HG03432 (cell line): Measurements from ENCODE around the gene TULP4.

Experiments used
- ATAC-seq: cut with Tn5 transposase; IDR thresholded peaks from one replicate; pipeline ENCODE4 v1.9.1; 2021; ENCODE audit warnings: mild to moderate bottlenecking, moderate library complexity; ENCODE audit not compliant: unreplicated experiment

TULP4 gene

DNA sequence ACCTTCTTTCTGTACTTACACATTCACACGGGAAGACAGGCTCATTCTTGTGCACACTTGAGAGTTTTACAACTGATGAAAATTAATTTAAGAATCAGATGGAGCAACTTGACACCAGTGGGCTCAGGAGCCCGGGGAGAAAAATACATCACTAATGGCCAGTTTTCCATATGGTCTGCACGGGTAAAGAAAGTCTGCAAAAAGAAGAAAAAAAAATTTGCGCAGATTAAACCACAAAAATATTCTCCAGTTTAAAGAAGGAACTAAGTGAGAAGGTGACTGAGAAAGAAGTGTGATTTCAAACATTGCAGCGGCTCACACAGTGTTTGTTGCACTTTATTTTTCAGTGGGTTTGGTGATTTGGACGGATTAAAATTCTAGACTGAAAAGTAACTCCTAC is at the start of gene TULP4:
TSS of gene TULP4 (plus strand) at position 301 of the 400 bp plus-strand sequence. CDS start 1,552 bp downstream, outside the sequence.
- no peak for ATAC-seq

DNA sequence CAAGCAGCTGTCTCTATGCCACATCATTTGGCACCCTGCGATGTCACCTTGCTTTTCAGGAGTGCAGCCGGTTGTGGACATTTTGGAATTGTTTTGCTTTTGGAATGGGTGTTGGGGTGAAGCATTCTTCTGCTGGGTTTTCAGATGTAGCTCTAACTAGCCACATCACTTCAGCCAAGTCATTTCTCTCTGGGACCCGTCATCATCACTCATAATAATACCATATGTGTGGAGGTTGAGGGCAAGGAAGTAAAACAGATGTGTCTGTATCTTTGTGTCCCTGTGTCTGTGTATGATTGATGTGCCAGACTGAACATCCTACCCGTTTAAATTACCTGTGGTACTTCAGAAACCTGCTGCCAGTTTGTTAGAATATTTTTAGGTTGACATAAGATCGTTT is 49.5 kb upstream of the TULP4 start:
- peak; percentile 58 for ATAC-seq

DNA sequence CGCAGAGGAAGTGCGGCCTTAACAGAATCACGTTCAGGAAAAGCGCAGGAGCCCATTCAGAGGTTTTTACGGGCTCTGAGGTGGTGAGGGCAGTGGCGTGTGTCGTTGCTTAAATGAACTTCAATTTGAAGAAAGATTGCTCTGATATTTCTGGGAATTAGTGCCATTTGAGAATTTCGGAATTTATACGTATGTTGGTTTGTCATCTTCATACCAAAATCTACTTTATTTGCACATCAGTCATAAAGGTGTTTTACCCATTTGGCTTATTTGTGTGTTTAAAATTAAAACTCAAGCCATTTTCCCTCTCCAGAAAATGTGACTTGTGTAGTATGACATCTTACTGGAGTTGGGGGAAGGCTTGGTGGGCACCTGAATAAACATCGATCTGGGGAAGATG is 48.1 kb upstream of the TULP4 start:
- no peak for ATAC-seq

DNA sequence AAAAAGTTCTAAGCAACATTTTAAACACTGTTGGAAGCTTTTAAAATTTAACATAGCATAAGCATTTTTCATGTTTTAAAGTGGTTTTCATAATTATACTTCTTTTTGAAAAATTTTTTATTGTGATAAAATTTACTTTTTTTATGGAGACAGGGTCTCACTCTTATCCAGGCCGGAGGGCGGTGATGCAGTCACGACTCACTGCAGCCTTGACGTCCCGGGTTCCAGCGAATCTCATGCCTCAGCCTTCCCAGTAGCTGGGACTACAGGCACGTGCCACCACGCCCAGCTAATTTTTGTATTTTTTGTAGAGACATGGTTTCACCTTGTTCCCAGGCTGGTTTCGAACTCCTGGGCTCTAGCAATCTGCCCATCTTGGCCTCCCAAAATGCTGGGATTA is 46.1 kb upstream of the TULP4 start:
- ATAC-seq, result no peak

GRCh38 chr6:158268361-158269147 is 43.7 kb upstream of the TULP4 start:
- no peak for ATAC-seq

- no peak for ATAC-seq
Observed at GRCh38 chr6:158269657-158270056, 42.6 kb upstream of the TULP4 start.

DNA sequence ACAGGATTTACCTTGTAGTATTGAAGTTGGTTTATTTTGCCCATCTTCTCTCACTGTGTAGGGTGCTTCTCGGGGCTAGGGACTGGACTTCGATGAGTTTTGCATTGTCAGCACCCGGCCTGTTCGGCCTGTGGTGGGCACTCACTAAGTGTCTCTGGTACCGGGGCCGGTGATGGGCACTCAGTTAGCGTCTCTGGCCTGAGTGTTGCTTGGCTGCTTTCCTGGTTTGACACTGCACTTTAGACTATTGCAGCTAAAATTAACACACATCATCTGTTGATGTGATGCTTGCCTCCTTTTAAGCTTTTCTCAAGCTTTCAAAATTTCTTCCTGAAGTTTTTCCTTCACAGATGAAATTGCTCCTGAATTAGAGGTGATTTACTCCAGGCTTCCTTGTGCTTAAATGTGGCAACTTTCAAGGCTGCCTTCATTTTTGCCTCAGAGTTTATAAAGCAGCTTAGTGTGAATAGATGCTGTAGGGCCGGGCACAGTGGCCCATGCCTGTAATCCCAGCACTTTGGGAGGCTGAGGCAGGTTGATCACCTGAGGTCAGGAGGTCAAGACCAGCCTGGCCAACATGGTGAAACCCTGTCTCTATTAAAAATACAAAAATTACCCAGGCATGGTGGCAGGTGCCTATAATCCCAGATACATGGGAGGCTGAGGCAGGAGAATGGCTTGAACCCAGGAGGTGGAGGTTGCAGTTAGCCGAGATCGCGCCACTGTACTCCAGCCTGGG is 41.7 kb upstream of the TULP4 start:
- no peak for ATAC-seq

- no peak for ATAC-seq
Observed at GRCh38 chr6:158272324-158272723, 39.9 kb upstream of the TULP4 start.

DNA sequence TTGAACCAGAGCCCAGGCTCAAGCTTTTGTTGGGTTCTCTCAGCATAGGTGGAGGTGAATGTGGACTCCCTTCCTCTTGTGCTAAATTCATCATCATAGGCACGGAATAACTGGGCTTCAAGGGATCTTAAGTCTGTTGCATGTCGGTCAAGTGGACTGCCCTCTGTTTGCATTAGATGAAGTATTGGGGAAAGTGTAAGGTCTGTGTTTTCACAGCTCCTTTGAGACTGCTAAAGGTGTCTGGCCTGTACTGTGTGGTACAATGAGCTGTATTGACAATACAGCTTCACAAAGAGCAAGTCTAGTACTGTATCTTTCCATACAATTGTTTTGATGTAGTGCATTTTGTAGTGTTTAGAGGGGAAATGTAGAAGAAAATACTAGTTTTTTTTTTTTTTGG is 34.3 kb upstream of the TULP4 start:
- no peak for ATAC-seq

- no peak for ATAC-seq
Observed at GRCh38 chr6:158279615-158280014, 32.6 kb upstream of the TULP4 start.

- ATAC-seq, result peak; percentile 86
Observed at GRCh38 chr6:158283304-158283980, 28.8 kb upstream of the TULP4 start.

DNA sequence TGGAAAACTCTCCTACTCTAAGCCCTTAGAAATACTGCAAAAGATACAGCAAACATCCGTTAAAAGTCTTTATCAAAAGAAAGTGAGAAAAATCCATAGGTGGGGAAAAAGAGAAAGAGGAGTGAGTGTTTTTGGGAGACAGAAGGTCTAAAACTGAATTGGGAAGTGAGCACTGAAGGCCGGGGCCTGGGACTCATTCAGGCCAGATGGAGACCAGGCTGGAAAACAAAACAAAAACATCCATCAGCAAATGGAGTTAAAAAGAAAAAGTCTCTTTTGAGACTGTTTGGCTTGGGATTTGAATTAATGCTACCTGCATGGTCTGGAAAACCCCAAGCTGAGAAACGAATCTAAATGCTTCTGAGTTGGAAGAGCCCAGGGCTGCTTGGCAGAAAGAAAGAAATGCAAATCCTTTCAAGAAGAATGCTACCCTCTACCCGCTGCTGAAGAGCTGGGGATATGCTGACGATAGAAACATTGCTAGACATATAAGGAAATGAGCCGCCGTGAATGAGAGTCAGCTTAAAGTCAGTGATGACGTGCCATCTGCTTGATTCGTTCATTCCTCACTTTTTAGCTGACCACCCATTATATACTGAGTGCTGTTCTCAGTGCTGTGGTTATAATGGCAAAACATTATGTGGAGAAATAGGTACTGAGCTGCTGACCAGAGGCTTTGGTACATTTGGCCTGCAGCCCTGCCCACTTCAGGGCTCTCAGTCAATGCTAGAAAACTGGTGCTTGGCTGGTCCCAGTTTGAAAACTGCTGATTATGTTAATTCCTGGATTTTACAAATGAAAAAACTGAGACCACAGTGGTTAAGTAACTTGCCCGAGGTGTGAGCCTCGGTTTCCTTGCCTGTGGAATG is 28.0 kb upstream of the TULP4 start:
- ATAC-seq, result no peak

DNA sequence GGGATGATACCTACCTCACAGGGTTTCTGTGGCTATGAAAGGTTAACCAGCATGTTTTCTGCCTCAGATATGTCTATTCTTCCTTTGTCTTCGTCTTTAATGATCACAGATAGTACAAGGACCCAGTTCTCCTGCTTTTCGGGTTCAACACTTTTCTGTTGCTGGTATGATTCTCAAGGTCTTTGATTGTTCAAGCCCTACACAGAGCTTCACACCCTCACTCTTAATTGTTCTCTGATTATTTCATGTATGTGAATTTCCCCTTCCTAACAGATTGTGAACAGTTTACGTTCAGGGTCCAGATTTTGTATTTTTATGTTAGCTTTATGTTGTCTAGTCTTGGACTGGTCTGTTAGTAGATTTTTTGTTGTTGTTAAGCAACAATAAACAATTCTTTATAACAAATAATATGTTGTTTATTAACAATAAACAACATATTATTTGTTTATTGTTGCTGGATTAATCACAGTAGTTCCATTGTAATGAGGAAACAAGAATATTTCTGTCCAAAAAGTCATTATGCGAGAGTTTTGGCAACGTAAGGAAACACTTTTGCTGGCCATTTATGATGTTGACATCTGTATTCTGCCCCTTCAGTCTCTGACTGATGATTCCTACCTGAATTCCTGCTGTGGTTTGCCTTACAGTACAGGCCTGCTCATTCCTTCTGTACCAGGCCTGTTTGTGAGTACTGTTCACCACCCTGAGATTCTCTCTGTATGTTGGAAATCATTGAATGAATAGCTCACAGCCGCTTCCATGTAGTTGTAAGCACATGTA is 27.2 kb upstream of the TULP4 start:
- no peak for ATAC-seq

DNA sequence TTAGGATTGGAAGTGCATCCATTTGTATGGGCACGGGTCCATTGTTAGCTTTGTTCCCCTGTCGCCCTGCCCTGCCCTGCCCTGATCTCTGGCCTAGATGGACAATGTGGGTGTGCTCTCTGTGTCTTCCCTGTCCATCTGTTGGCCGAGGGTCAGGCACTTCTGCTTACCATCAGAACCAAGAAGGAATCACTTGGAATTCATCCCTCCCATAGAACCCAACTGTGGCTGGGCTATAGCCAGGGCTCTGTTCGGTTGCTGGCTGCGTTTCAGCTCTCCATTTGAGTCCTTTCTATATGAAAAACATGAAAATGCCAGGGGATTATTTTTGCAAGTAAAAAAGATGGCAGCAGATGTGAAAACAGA is 26.6 kb upstream of the TULP4 start:
- ATAC-seq, result no peak

GRCh38 chr6:158286413-158286812 is 25.9 kb upstream of the TULP4 start:
- no peak for ATAC-seq

DNA sequence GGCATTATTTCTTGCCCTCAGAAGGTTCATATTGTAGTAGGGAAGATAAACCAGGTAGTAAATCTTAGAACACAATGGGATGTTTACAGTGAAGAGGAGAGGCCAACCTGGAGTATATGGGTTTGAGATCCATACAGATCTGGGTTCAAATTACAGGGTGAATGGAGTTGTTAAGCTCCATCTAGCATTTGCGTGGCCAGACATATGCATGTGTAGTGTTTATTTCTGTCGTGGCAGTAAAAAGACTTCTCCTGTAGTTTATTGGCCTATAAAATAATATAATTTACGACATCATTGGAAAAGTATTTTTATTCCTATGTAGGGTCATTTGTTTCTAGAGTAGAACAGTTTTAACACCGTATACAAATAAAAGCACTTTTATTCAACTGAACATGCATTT is 25.2 kb upstream of the TULP4 start:
- ATAC-seq, result no peak

DNA sequence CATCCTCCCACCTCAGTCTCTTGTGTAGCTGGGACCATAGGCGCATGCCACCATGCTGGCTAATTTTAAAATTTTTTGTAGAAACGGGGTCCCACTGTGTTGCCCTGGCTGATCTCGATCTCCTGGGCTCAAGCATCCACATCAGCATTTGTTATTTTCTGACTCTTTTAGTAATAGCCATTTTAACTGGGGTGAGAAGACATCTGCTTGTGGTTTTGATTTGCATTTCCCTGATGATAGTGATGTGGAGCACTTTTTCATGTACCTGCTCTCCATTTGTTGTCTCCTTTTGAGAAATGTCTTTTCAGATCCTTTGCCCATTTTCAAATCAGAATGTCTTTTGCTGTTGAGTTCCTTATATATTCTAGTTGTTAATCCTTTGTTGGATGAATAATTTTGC is 22.2 kb upstream of the TULP4 start:
- ATAC-seq, result peak; percentile 71

- ATAC-seq, result peak; percentile 87
Observed at GRCh38 chr6:158290659-158291058, 21.6 kb upstream of the TULP4 start.

GRCh38 chr6:158292016-158292415 is 20.2 kb upstream of the TULP4 start:
- ATAC-seq, result no peak

- ATAC-seq, result peak; percentile 46
Observed at GRCh38 chr6:158293122-158293521, 19.1 kb upstream of the TULP4 start.
